Lower lobe of right lung (tissue), 2 donors: ENCODE data around the gene STX1A. TPM values are rescaled to one million over a fixed set of nuclear protein-coding genes. Genes with fewer than 3 reads are reported as not detected.
"Not testable (repeated sequence)": the region's sequence is repeated elsewhere in the genome, so short reads cannot be mapped to it uniquely, and the experiment has no call there.

ENCODE experiments used
- ATAC-seq, 2 donors: fragments of 200-7000 bp; cut with Tn5 transposase; one replicate each; pipeline ENCODE4 v1.9.1; 2020 to 2022; ENCODE audit warnings: mild to moderate bottlenecking in 2 of 2, moderate library complexity in 2 of 2
- DNase-seq: peaks from one replicate; pipeline ENCODE4 v3.0.0-alpha.2; 2020
- H3K27ac ChIP-seq: fragments of 200-600 bp; one replicate; pipeline ENCODE4 v1.8.0; 2022
- H3K27me3 ChIP-seq: fragments of 200-600 bp; one replicate; pipeline ENCODE4 v1.8.0; 2022; ENCODE audit warnings: low read depth
- H3K36me3 ChIP-seq: fragments of 200-600 bp; one replicate; pipeline ENCODE4 v1.8.0; 2022; ENCODE audit warnings: mild to moderate bottlenecking
- H3K4me1 ChIP-seq: fragments of 200-600 bp; one replicate; pipeline ENCODE4 v1.8.0; 2022
- H3K4me3 ChIP-seq: fragments of 200-600 bp; one replicate; pipeline ENCODE4 v1.8.0; 2022; ENCODE audit warnings: mild to moderate bottlenecking
- H3K9me3 ChIP-seq: fragments of 200-600 bp; one replicate; pipeline ENCODE4 v1.8.0; 2022
- CTCF ChIP-seq: fragments of 200-600 bp; IDR thresholded peaks from one replicate; pipeline ENCODE4 v1.8.0; 2022; ENCODE audit warnings: antibody characterized with exemption, mild to moderate bottlenecking
- intact Hi-C: fragments of 100-400 bp; cut with DNase I; formaldehyde crosslinking; loops from one replicate; pipeline ENCODE4 v1.11.0; 2022
- total RNA-seq: library from RNA; stranded (reverse); fragmentation: NEBNext Ultra II Directional; extraction: Animal tissue kit (Norgen Biotek cat#: 25700); gene quantifications from one replicate; pipeline ENCODE4 v1.2.1, GENCODE V29; 2021
- donor health status: DM: no; HTN: yes; CAD: no; lungs with severe emphysema.

The STX1A gene
- total RNA-seq, 1 donor from 2014 or later = 6.6 TPM

GRCh38 chr7:73726083-73726466 lies 6.6 kb upstream of the STX1A start:
- Histone ChIP-seq H3K4me1 (no peaks in the 10 kb centered on the region), H3K4me3 (no peak overlapping the region), H3K36me3 (no peaks in the 10 kb centered on the region), H3K27me3 (peaks cover 9% of the 10 kb centered on the region), H3K9me3 (no peaks in the 10 kb centered on the region), H3K27ac (no peak overlapping the region)
- ATAC-seq = peak; percentile 20 to 30
- intact Hi-C loops = loop anchor here (10.0 kb wide), 1 partner anchor 121 kb away; no protein-coding TSS in a partner anchor
- no peak for DNase-seq
- no peak for TF ChIP-seq CTCF

- Histone ChIP-seq H3K4me3 (no peak overlapping the region), H3K36me3 (no peaks in the 10 kb centered on the region), H3K9me3 (no peaks in the 10 kb centered on the region), H3K4me1 (peaks cover 4% of the 10 kb centered on the region), H3K27ac (no peak overlapping the region), H3K27me3 (peaks cover 9% of the 10 kb centered on the region)
- ATAC-seq (no peak), DNase-seq (no peak)
- TF ChIP-seq CTCF = no peak
- intact Hi-C loops = loop anchor here (10.0 kb wide), 1 partner anchor 119 kb away; no protein-coding TSS in a partner anchor
Measured at GRCh38 chr7:73723813-73724212, 4.3 kb upstream of the STX1A start.

- H3K4me3 ChIP-seq = no peak overlapping the region
- no peak for TF ChIP-seq CTCF
- H3K36me3 ChIP-seq = no peaks in the 10 kb centered on the region
- intact Hi-C loops = loop anchor here (10.0 kb wide), 1 partner anchor 118 kb away; no protein-coding TSS in a partner anchor
- H3K27me3 ChIP-seq = peaks cover 9% of the 10 kb centered on the region
- no peaks in the 10 kb centered on the region for H3K9me3 ChIP-seq
- H3K27ac ChIP-seq = no peak overlapping the region
- H3K4me1 ChIP-seq = peaks cover 15% of the 10 kb centered on the region
- no peak for ATAC-seq
- no peak for DNase-seq
Measured at GRCh38 chr7:73722785-73723184, 3.3 kb upstream of the STX1A start.

- intact Hi-C loops = loop anchor here (10.0 kb wide), 1 partner anchor 117 kb away; no protein-coding TSS in a partner anchor
- not testable (repeated sequence) for H3K4me3 ChIP-seq, ATAC-seq, DNase-seq, H3K9me3 ChIP-seq, H3K27ac ChIP-seq, H3K36me3 ChIP-seq, H3K27me3 ChIP-seq
- peaks cover 21% of the 10 kb centered on the region for H3K4me1 ChIP-seq
Measured at GRCh38 chr7:73722182-73722581, 2.7 kb upstream of the STX1A start.

- DNase-seq (no peak), ATAC-seq (no peak)
- H3K4me1 ChIP-seq = peaks cover 23% of the 10 kb centered on the region
- no peak overlapping the region for H3K4me3 ChIP-seq
- intact Hi-C loops = loop anchor here (10.0 kb wide), 1 partner anchor 117 kb away; no protein-coding TSS in a partner anchor
- TF ChIP-seq CTCF = no peak
- no peaks in the 10 kb centered on the region for H3K36me3 ChIP-seq
- no peak overlapping the region for H3K27ac ChIP-seq
- H3K9me3 ChIP-seq = no peaks in the 10 kb centered on the region
- H3K27me3 ChIP-seq = peaks cover under 1% of the 10 kb centered on the region
Measured at GRCh38 chr7:73721377-73721817, 1.9 kb upstream of the STX1A start.

GRCh38 chr7:73720443-73720842 lies 974 bp upstream of the STX1A start:
- not testable (repeated sequence) for H3K9me3 ChIP-seq, H3K27ac ChIP-seq, H3K36me3 ChIP-seq, H3K27me3 ChIP-seq, DNase-seq, ATAC-seq, H3K4me3 ChIP-seq
- peaks cover 23% of the 10 kb centered on the region for H3K4me1 ChIP-seq
- intact Hi-C loops = loop anchor here (10.0 kb wide), 1 partner anchor 116 kb away; no protein-coding TSS in a partner anchor
